GM18507 (cell line): ENCODE measurements around the gene TRAPPC6A.

Experiments used
- DNase-seq: peaks from one replicate; pipeline ENCODE4 v3.0.0; 2011; ENCODE audit warnings: low read depth; ENCODE audit not compliant: insufficient read length; ENCODE audit errors: extremely low spot score
- FAIRE-seq: peaks from 2 replicates; lab custom pipeline; 2011; peaks lifted over from hg19 to GRCh38; lab: Jason Lieb, UNC

Gene TRAPPC6A

GRCh38 chr19:45177817-45178261 is at the start of gene TRAPPC6A:
TRAPPC6A (minus strand) TSS chr19:45178237; CDS start chr19:45178218, 19 bp downstream.
- FAIRE-seq (no peak), DNase-seq (no peak)

- no peak for FAIRE-seq
- no peak for DNase-seq
Observed at GRCh38 chr19:45224645-45225044, 46.6 kb upstream of the TRAPPC6A start.

- DNase-seq (no peak), FAIRE-seq (no peak)
Observed at GRCh38 chr19:45223879-45224278, 45.8 kb upstream of the TRAPPC6A start.

GRCh38 chr19:45222724-45223123 is 44.7 kb upstream of the TRAPPC6A start:
- no peak for FAIRE-seq
- DNase-seq, result no peak

- DNase-seq (no peak), FAIRE-seq (peak; percentile 38)
Observed at GRCh38 chr19:45218911-45219743, 41.1 kb upstream of the TRAPPC6A start.

- no peak for DNase-seq
- no peak for FAIRE-seq
Observed at GRCh38 chr19:45218426-45218825, 40.4 kb upstream of the TRAPPC6A start.

- no peak for FAIRE-seq
- DNase-seq, result no peak
Observed at GRCh38 chr19:45217957-45218334, 39.9 kb upstream of the TRAPPC6A start.

- DNase-seq (no peak), FAIRE-seq (no peak)
Observed at GRCh38 chr19:45217193-45217956, 39.3 kb upstream of the TRAPPC6A start.

- FAIRE-seq, result no peak
- DNase-seq, result no peak
Observed at GRCh38 chr19:45216667-45217066, 38.6 kb upstream of the TRAPPC6A start.

GRCh38 chr19:45215391-45216191 is 37.6 kb upstream of the TRAPPC6A start:
- DNase-seq (no peak), FAIRE-seq (no peak)

- no peak for DNase-seq
- FAIRE-seq, result no peak
Observed at GRCh38 chr19:45213031-45213430, 35.0 kb upstream of the TRAPPC6A start.

- no peak for DNase-seq
- no peak for FAIRE-seq
Observed at GRCh38 chr19:45211751-45212381, 33.8 kb upstream of the TRAPPC6A start.

GRCh38 chr19:45206328-45206727 is 28.3 kb upstream of the TRAPPC6A start:
- no peak for FAIRE-seq

GRCh38 chr19:45205810-45206209 is 27.8 kb upstream of the TRAPPC6A start:
- FAIRE-seq, result no peak

More at GRCh38 chr19:45206328-45206727, 28.3 kb upstream of the TRAPPC6A start:
- no peak for DNase-seq

GRCh38 chr19:45202637-45203036 is 24.6 kb upstream of the TRAPPC6A start:
- FAIRE-seq, result no peak
- DNase-seq, result no peak

More at GRCh38 chr19:45205810-45206209, 27.8 kb upstream of the TRAPPC6A start:
- DNase-seq, result no peak

GRCh38 chr19:45200568-45200967 is 22.5 kb upstream of the TRAPPC6A start:
- DNase-seq, result no peak
- FAIRE-seq, result no peak

- DNase-seq, result no peak
- no peak for FAIRE-seq
Observed at GRCh38 chr19:45195764-45196163, 17.7 kb upstream of the TRAPPC6A start.

- DNase-seq (no peak), FAIRE-seq (no peak)
Observed at GRCh38 chr19:45191375-45191774, 13.3 kb upstream of the TRAPPC6A start.

- FAIRE-seq, result no peak
- no peak for DNase-seq
Observed at GRCh38 chr19:45189971-45190370, 11.9 kb upstream of the TRAPPC6A start.
